K562 (cell line): ENCODE data around the gene ABCC6. TPM values are rescaled to one million over a fixed set of nuclear protein-coding genes. Genes with fewer than 3 reads are reported as not detected.

Experiments
- ATAC-seq: fragments of 200-7000 bp; cut with Tn5 transposase; 3 replicates; pipeline ENCODE4 v1.9.1; 2020; ENCODE audit warnings: moderate library complexity
- BruUV-seq: library from RNA; stranded (reverse); fragments of 400-500 nt; replicated peaks from 2 replicates; lab custom pipeline; 2021; lab: Mats Ljungman, UMichigan
- CTCF ChIA-PET: fragments of 300-600 bp; formaldehyde crosslinking; extraction: SDS; loops from one replicate; lab custom pipeline; 2021; ENCODE audit warnings: low intra/inter-chr PET ratio; lab: Yijun Ruan, JAX
- POLR2A ChIA-PET: fragments of 300-600, 350-650 bp; sonication (Branson Sonifier 250); formaldehyde crosslinking; extraction: SDS; loops from one replicate; lab custom pipeline; 2021; ENCODE audit warnings: antibody characterized with exemption, inconsistent platforms; lab: Yijun Ruan, JAX
- DNase-seq, 4 experiments: peaks; one replicate each; pipeline versions ENCODE4 v3.0.0 to v3.0.0-alpha.2; 2011 to 2018; ENCODE audit warnings: low spot score in 3 of 4, mixed read lengths in 3 of 4; ENCODE audit errors: extremely low read depth in 1 of 4
- FAIRE-seq: peaks from 2 replicates; lab custom pipeline; 2011; peaks lifted over from hg19 to GRCh38; lab: Jason Lieb, UNC
- H2AFZ ChIP-seq: 2 replicates; pipeline ENCODE4 v1.6.0; 2011; ENCODE audit warnings: low read depth, low read length, control low read depth, inconsistent platforms
- H3K27ac ChIP-seq: fragments of 200-600 bp; 3 replicates; pipeline ENCODE4 v1.8.0; 2011; ENCODE audit warnings: low read depth, mild to moderate bottlenecking, control low read depth, inconsistent platforms, low read length, moderate library complexity, mixed read lengths; ENCODE audit errors: extremely low read depth
- H3K27me3 ChIP-seq, 2 experiments: fragments of 300-600 bp in 1 of 2; 2 replicates in 1 of 2; 3 replicates in 1 of 2; pipeline versions ENCODE4 v1.6.0 to v1.8.0; 2011; ENCODE audit warnings: inconsistent platforms in 2 of 2, low read length in 2 of 2, mild to moderate bottlenecking in 1 of 2, mixed read lengths in 1 of 2, moderate library complexity in 1 of 2; ENCODE audit not compliant: control insufficient read depth in 2 of 2, insufficient read depth in 2 of 2
- H3K36me3 ChIP-seq: fragments of 300-600 bp; 3 replicates; pipeline ENCODE4 v1.8.0; 2011; ENCODE audit warnings: mild to moderate bottlenecking, low read length, inconsistent platforms; ENCODE audit not compliant: control insufficient read depth, insufficient read depth
- H3K4me1 ChIP-seq, 2 experiments: fragments of 200-600 bp in 1 of 2; replicated peaks in 1 of 2; 2 replicates in 1 of 2; 3 replicates in 1 of 2; pipeline versions ENCODE4 v1.5.1 to v1.8.0; 2011; ENCODE audit warnings: inconsistent platforms in 2 of 2, low read length in 2 of 2, mild to moderate bottlenecking in 1 of 2, mixed read lengths in 1 of 2, moderate library complexity in 1 of 2; ENCODE audit not compliant: control insufficient read depth in 2 of 2, insufficient read depth in 2 of 2
- H3K4me2 ChIP-seq: 2 replicates; pipeline ENCODE4 v1.6.1; 2011; ENCODE audit warnings: low read length, control low read depth, inconsistent platforms, mixed read lengths; ENCODE audit not compliant: insufficient read depth
- H3K4me3 ChIP-seq: fragments of 200-600 bp; sonication (generic), shearing (Covaris generic); 2 replicates; pipeline ENCODE4 v1.5.1; 2016; ENCODE audit warnings: control low read depth, inconsistent platforms
- H3K79me2 ChIP-seq: fragments of 200-600 bp; 3 replicates; pipeline ENCODE4 v1.8.0; 2011; ENCODE audit warnings: low read length, inconsistent platforms; ENCODE audit not compliant: control insufficient read depth, insufficient read depth
- H3K9ac ChIP-seq, 2 experiments: 2 replicates each; pipeline versions ENCODE4 v1.6.0 to v1.6.1; 2011; ENCODE audit warnings: low read depth in 2 of 2, low read length in 2 of 2, control low read depth in 1 of 2, inconsistent platforms in 1 of 2, mild to moderate bottlenecking in 1 of 2, mixed read lengths in 1 of 2; ENCODE audit not compliant: insufficient read depth in 1 of 2
- H3K9me1 ChIP-seq: one replicate; pipeline ENCODE4 v1.6.0; 2011; ENCODE audit warnings: inconsistent platforms, mild to moderate bottlenecking, low read length, moderate library complexity; ENCODE audit not compliant: control insufficient read depth, insufficient read depth
- H3K9me3 ChIP-seq: replicated peaks from 2 replicates; pipeline ENCODE4 v1.5.1; 2011; ENCODE audit warnings: low read depth, low read length, inconsistent platforms; ENCODE audit not compliant: control insufficient read depth, insufficient read depth
- H4K20me1 ChIP-seq: replicated peaks from 2 replicates; pipeline ENCODE4 v1.6.1; 2011; ENCODE audit warnings: low read length, inconsistent platforms, mixed read lengths; ENCODE audit not compliant: control insufficient read depth, insufficient read depth
- BCOR ChIP-seq: fragments of 450-650 bp; IDR thresholded peaks from 2 replicates; pipeline ENCODE4 v1.6.1; 2016
- EHMT2 ChIP-seq: fragments of 450-650 bp; IDR thresholded peaks from 2 replicates; pipeline ENCODE4 v1.6.1; 2018; ENCODE audit warnings: antibody characterized with exemption
- KLF6 ChIP-seq: fragments of 250-450 bp; sonication (Bioruptor Pico); IDR thresholded peaks from 2 replicates; pipeline ENCODE4 v1.4.0; 2020; ENCODE audit warnings: mild to moderate bottlenecking, moderate library complexity, borderline replicate concordance
- POLR2G ChIP-seq: fragments of 200-400 bp; formaldehyde crosslinking; IDR thresholded peaks from 2 replicates; pipeline ENCODE4 v1.6.1; 2017; ENCODE audit warnings: low read depth, mild to moderate bottlenecking, antibody characterized with exemption, low read length, moderate library complexity
- RAD51 ChIP-seq: fragments of 450-650 bp; IDR thresholded peaks from 2 replicates; pipeline ENCODE4 v1.7.1; 2016; ENCODE audit warnings: low read depth, mild to moderate bottlenecking, borderline replicate concordance
- RBM22 ChIP-seq: fragments of 200-400 bp; formaldehyde crosslinking; IDR thresholded peaks from 2 replicates; pipeline ENCODE4 v1.6.1; 2018; ENCODE audit warnings: low read length, low read depth; ENCODE audit not compliant: poor library complexity, severe bottlenecking
- SMARCC2 ChIP-seq: fragments of 450-650 bp; IDR thresholded peaks from 2 replicates; pipeline ENCODE4 v1.6.1; 2017; ENCODE audit warnings: antibody characterized with exemption, moderate library complexity, mild to moderate bottlenecking, low read depth
- SRSF1 ChIP-seq: fragments of 200-400 bp; formaldehyde crosslinking; IDR thresholded peaks from 2 replicates; pipeline ENCODE4 v1.6.1; 2017; ENCODE audit warnings: mild to moderate bottlenecking, low read depth, low read length, moderate library complexity
- ZNF253 ChIP-seq: fragments of 250-450 bp; sonication (Bioruptor Pico); conservative IDR thresholded peaks from 2 replicates; pipeline ENCODE4 v1.6.1; 2021; ENCODE audit warnings: mild to moderate bottlenecking
- WGBS: fragments of 100-300 bp; shearing (Covaris generic); methylation state at CpG from one replicate; pipeline ENCODE4 v1.1.6; 2016; ENCODE audit warnings: low coverage, mixed read lengths; ENCODE audit not compliant: insufficient coverage; ENCODE audit errors: missing lambda C conversion rate; 5-methylcytosine and 5-hydroxymethylcytosine counted together
- in situ Hi-C: fragments of 300-500 bp; cut with MboI; formaldehyde crosslinking; loops from 4 replicates; pipeline ENCODE4 v1.15.0; 2018; ENCODE audit warnings: inconsistent platforms, mixed read lengths
- intact Hi-C: fragments of 100-400 bp; cut with micrococcal nuclease; formaldehyde crosslinking; loops from 2 replicates; pipeline ENCODE4 v1.14.2; 2022
- polyA plus RNA-seq, 8 experiments: library from polyadenylated mRNA; depleted of rRNA in 4 of 8; stranded (reverse) in 5 of 8; unstranded in 3 of 8; fragments of >200 nt; fragmentation: Nextera tagmentation in 2 of 8; fragmentation: Illumina TruSeq in 1 of 8; extraction: Ambion mirVana in 2 of 8; extraction: Trizol in 1 of 8; gene quantifications; 2 replicates each; pipeline versions ENCODE4 v1.2.1 to v1.2.3, GENCODE V29; 2011 to 2014; ENCODE audit warnings: inconsistent platforms in 1 of 8, missing spikeins in 1 of 8
- total RNA-seq, 7 experiments: library from RNA; depleted of rRNA in 6 of 7; stranded (reverse); fragments of >200 nt in 6 of 7; fragmentation: Illumina TruSeq in 2 of 7; extraction: Trizol in 2 of 7; gene quantifications; 2 replicates each; pipeline versions ENCODE4 v1.2.1 to v1.2.3, GENCODE V29; 2011 to 2021; ENCODE audit warnings: low replicate concordance in 1 of 7

ABCC6 gene
- total and polyA plus RNA-seq, 9 of the 15 experiments (the other 6 are each of a cell fraction or from before 2014, with no cell fraction given), result 0.03 to 0.46 (median 0.07) TPM; not detected in 4

- no peaks in the 10 kb centered on the region for H3K9me3 ChIP-seq
- ChIA-PET CTCF (no interaction called here), POLR2A (interaction anchor here (0.6 kb wide), 1 partner anchor 263 kb away, joined by 3 read pairs; no protein-coding TSS in a partner anchor)
- intact Hi-C loops, result no loop called here
- 70% methylated on average over 4 of the region's 4 CpGs for WGBS
- no peak overlapping the region for H2AFZ ChIP-seq
- no TSS peak for BruUV-seq
- FAIRE-seq (no peak), ATAC-seq (no peak), DNase-seq (no peak)
- peaks cover 10 to 23% of the 10 kb centered on the region in 2 experiments; a peak in 4 of 5 replicates for H3K4me1 ChIP-seq
- no peaks in the 10 kb centered on the region for H3K27me3 ChIP-seq
- peak overlapping the region in 1 of 2 experiments; percentile 35; a peak in 1 of 4 replicates for H3K9ac ChIP-seq
- TF ChIP-seq RAD51, result no peak
- peak; percentile 65; the same call in 1 of the 2 replicates for TF ChIP-seq BCOR
- no peak for TF ChIP-seq SRSF1
- no peak for TF ChIP-seq SMARCC2
- TF ChIP-seq EHMT2, result no peak
- H3K4me3 ChIP-seq, result no peak overlapping the region
- no peaks in the 10 kb centered on the region for H3K9me1 ChIP-seq
- in situ Hi-C loops, result no loop called here
- H4K20me1 ChIP-seq, result no peaks in the 10 kb centered on the region
- H3K27ac ChIP-seq, result no peak overlapping the region
- no peak overlapping the region for H3K4me2 ChIP-seq
- H3K36me3 ChIP-seq, result no peaks in the 10 kb centered on the region
- H3K79me2 ChIP-seq, result no peaks in the 10 kb centered on the region
Observed at GRCh38 chr16:16150878-16151152, 72.5 kb downstream of the ABCC6 start.

GRCh38 chr16:16150117-16150877 lies 73.0 kb downstream of the ABCC6 start:
- H3K27ac ChIP-seq, result no peak overlapping the region
- ChIA-PET CTCF (no interaction called here), POLR2A (interaction anchor here (0.6 kb wide), 1 partner anchor 262 kb away, joined by 3 read pairs; no protein-coding TSS in a partner anchor)
- peaks cover 10 to 23% of the 10 kb centered on the region in 2 experiments; a peak in 4 of 5 replicates for H3K4me1 ChIP-seq
- H3K27me3 ChIP-seq, result no peaks in the 10 kb centered on the region
- H3K9ac ChIP-seq, result peak overlapping the region in 1 of 2 experiments; percentile 35; a peak in 1 of 4 replicates
- DNase-seq (no peak), FAIRE-seq (no peak)
- no peaks in the 10 kb centered on the region for H4K20me1 ChIP-seq
- BruUV-seq, result no TSS peak
- in situ Hi-C loops, result no loop called here
- TF ChIP-seq POLR2G (peak; percentile 54; the same call in 1 of the 2 replicates), ZNF253 (CRISPR knock-in tag) (no peak), KLF6 (CRISPR knock-in tag) (no peak), RBM22 (peak; percentile 66)
- TF ChIP-seq, all 486 proteins: peak for 2
- Histone ChIP-seq H3K4me2 (no peak overlapping the region), H3K9me1 (no peaks in the 10 kb centered on the region), H3K79me2 (no peaks in the 10 kb centered on the region), H3K36me3 (no peaks in the 10 kb centered on the region), H3K4me3 (no peak overlapping the region), H3K9me3 (no peaks in the 10 kb centered on the region), H2AFZ (no peak overlapping the region)
- intact Hi-C loops, result no loop called here
- WGBS, result 69% methylated on average over 27 of the region's 28 CpGs
- peak; percentile 18 for ATAC-seq
